Vagina (tissue), 2 donors: ENCODE data around the gene HCN4. TPM values are rescaled to one million over a fixed set of nuclear protein-coding genes. Genes with fewer than 3 reads are reported as not detected.

ENCODE experiments used
- DNase-seq, 2 donors: peaks; one replicate each; pipeline ENCODE4 v3.0.0-alpha.2; 2017; ENCODE audit errors: extremely low spot score in 2 of 2
- H3K27ac ChIP-seq: fragments of 200-600 bp; sonication (generic); one replicate; pipeline ENCODE4 v1.5.1; 2019
- H3K27me3 ChIP-seq: fragments of 200-600 bp; sonication (generic); one replicate; pipeline ENCODE4 v1.5.1; 2019
- H3K36me3 ChIP-seq, 2 donors: fragments of 200-600 bp; sonication (generic); one replicate each; pipeline ENCODE4 v1.5.1; 2017 to 2019
- H3K4me1 ChIP-seq: fragments of 200-600 bp; sonication (generic); one replicate; pipeline ENCODE4 v1.5.1; 2019
- H3K4me3 ChIP-seq, 2 donors: fragments of 200-600 bp; sonication (generic); 1 replicate in 1 of 2; 2 replicates in 1 of 2; pipeline ENCODE4 v1.5.1; 2016 to 2019
- H3K9me3 ChIP-seq: fragments of 200-600 bp; sonication (generic); one replicate; pipeline ENCODE4 v1.5.1; 2019
- CTCF ChIP-seq, 3 experiments: fragments of 450-650 bp in 2 of 3; fragments of 200-600 bp in 1 of 3; sonication (generic) in 1 of 3; IDR thresholded peaks; one replicate each; pipeline ENCODE4 v1.5.1; 2017 to 2019; ENCODE audit warnings: antibody characterized with exemption in 3 of 3, mild to moderate bottlenecking in 2 of 3, moderate library complexity in 2 of 3
- POLR2A ChIP-seq, 2 donors: fragments of 450-650 bp; IDR thresholded peaks; one replicate each; pipeline ENCODE4 v1.6.1; 2017; ENCODE audit warnings: antibody characterized with exemption in 2 of 2, mild to moderate bottlenecking in 2 of 2, moderate library complexity in 2 of 2
- POLR2AphosphoS5 ChIP-seq, 2 donors: sonication (generic); formaldehyde crosslinking; IDR thresholded peaks; one replicate each; pipeline ENCODE4 v1.9.0; 2017; ENCODE audit warnings: antibody characterized with exemption in 2 of 2, mild to moderate bottlenecking in 2 of 2, low read depth in 1 of 2; ENCODE audit not compliant: insufficient read depth in 1 of 2
- intact Hi-C: fragments of 100-400 bp; cut with DNase I; formaldehyde crosslinking; loops from one replicate; pipeline ENCODE4 v1.15.1; 2023
- total RNA-seq: library from RNA; depleted of rRNA; stranded (reverse); fragments of >200 nt; gene quantifications from one replicate; pipeline ENCODE4 v1.2.3, GENCODE V29; 2016

Gene HCN4
- total RNA-seq, 1 donor from 2014 or later, result 0.25 TPM

GRCh38 chr15:73375012-73375411 is 6.3 kb upstream of the HCN4 start:
- no peak for DNase-seq
- Histone ChIP-seq H3K4me1 (no peaks in the 10 kb centered on the region), H3K4me3 (no peak overlapping the region), H3K27me3 (no peaks in the 10 kb centered on the region), H3K36me3 (no peaks in the 10 kb centered on the region), H3K9me3 (no peaks in the 10 kb centered on the region), H3K27ac (no peak overlapping the region)
- intact Hi-C loops, result no loop called here
- TF ChIP-seq CTCF (IDR thresholded peaks at IDR 0.05) (no peak), POLR2AphosphoS5 (IDR thresholded peaks at IDR 0.05; ENCODE audit: insufficient read depth in 1 of 2, low read depth in 1 of 2) (no peak), POLR2A (IDR thresholded peaks at IDR 0.05) (no peak)

- H3K4me1 ChIP-seq, result no peaks in the 10 kb centered on the region
- H3K27ac ChIP-seq, result no peak overlapping the region
- no peak for DNase-seq
- no peaks in the 10 kb centered on the region for H3K27me3 ChIP-seq
- H3K36me3 ChIP-seq, result no peaks in the 10 kb centered on the region
- no peaks in the 10 kb centered on the region for H3K9me3 ChIP-seq
- no peak overlapping the region for H3K4me3 ChIP-seq
- TF ChIP-seq POLR2A (IDR thresholded peaks at IDR 0.05) (no peak), CTCF (IDR thresholded peaks at IDR 0.05) (no peak), POLR2AphosphoS5 (IDR thresholded peaks at IDR 0.05; ENCODE audit: insufficient read depth in 1 of 2, low read depth in 1 of 2) (no peak)
- intact Hi-C loops, result no loop called here
These were observed 5.8 kb upstream of the HCN4 start for GRCh38 chr15:73374604-73375003.

- no peaks in the 10 kb centered on the region for H3K27me3 ChIP-seq
- no peak for DNase-seq
- no peak for TF ChIP-seq POLR2A (IDR thresholded peaks at IDR 0.05)
- no peak for TF ChIP-seq CTCF (IDR thresholded peaks at IDR 0.05)
- no peak for TF ChIP-seq POLR2AphosphoS5 (IDR thresholded peaks at IDR 0.05; ENCODE audit: insufficient read depth in 1 of 2, low read depth in 1 of 2)
- no peak overlapping the region for H3K4me3 ChIP-seq
- no peaks in the 10 kb centered on the region for H3K36me3 ChIP-seq
- H3K9me3 ChIP-seq, result no peaks in the 10 kb centered on the region
- H3K4me1 ChIP-seq, result no peaks in the 10 kb centered on the region
- no peak overlapping the region for H3K27ac ChIP-seq
- intact Hi-C loops, result no loop called here
These were observed 4.5 kb upstream of the HCN4 start for GRCh38 chr15:73373221-73373620.

GRCh38 chr15:73371812-73372211 is 3.1 kb upstream of the HCN4 start:
- H3K36me3 ChIP-seq, result no peaks in the 10 kb centered on the region
- H3K4me1 ChIP-seq, result no peaks in the 10 kb centered on the region
- DNase-seq, result no peak
- no peak overlapping the region for H3K27ac ChIP-seq
- H3K4me3 ChIP-seq, result no peak overlapping the region
- no peaks in the 10 kb centered on the region for H3K27me3 ChIP-seq
- intact Hi-C loops, result no loop called here
- H3K9me3 ChIP-seq, result no peaks in the 10 kb centered on the region
- no peak for TF ChIP-seq CTCF (IDR thresholded peaks at IDR 0.05)
- no peak for TF ChIP-seq POLR2A (IDR thresholded peaks at IDR 0.05)
- no peak for TF ChIP-seq POLR2AphosphoS5 (IDR thresholded peaks at IDR 0.05; ENCODE audit: insufficient read depth in 1 of 2, low read depth in 1 of 2)

- H3K27me3 ChIP-seq, result no peaks in the 10 kb centered on the region
- no peak overlapping the region for H3K4me3 ChIP-seq
- H3K9me3 ChIP-seq, result no peaks in the 10 kb centered on the region
- no peak overlapping the region for H3K27ac ChIP-seq
- H3K4me1 ChIP-seq, result no peaks in the 10 kb centered on the region
- DNase-seq, result no peak
- intact Hi-C loops, result no loop called here
- no peaks in the 10 kb centered on the region for H3K36me3 ChIP-seq
- no peak for TF ChIP-seq POLR2A (IDR thresholded peaks at IDR 0.05)
- no peak for TF ChIP-seq POLR2AphosphoS5 (IDR thresholded peaks at IDR 0.05; ENCODE audit: insufficient read depth in 1 of 2, low read depth in 1 of 2)
- TF ChIP-seq CTCF (IDR thresholded peaks at IDR 0.05), result no peak
These were observed 1.4 kb upstream of the HCN4 start for GRCh38 chr15:73370151-73370550.
